Keratinocyte (primary cell): Measurements from ENCODE around the gene VAMP5. TPM values are rescaled to one million over a fixed set of nuclear protein-coding genes. Genes with fewer than 3 reads are reported as not detected.
A peak's percentile ranks its signal among the peaks of the same experiment; 100 is the strongest.
"Not testable (repeated sequence)": the region's sequence is repeated elsewhere in the genome, so short reads cannot be mapped to it uniquely, and the experiment has no call there.

Experiments
- DNase-seq: peaks from one replicate; pipeline ENCODE4 v3.0.0-alpha.2; 2011; ENCODE audit warnings: low read depth, missing footprints, low spot score
- FAIRE-seq: peaks from 2 replicates; lab custom pipeline; 2011; peaks lifted over from hg19 to GRCh38; lab: Jason Lieb, UNC
- H2AFZ ChIP-seq: 2 replicates; pipeline ENCODE4 v1.6.0; 2012; ENCODE audit warnings: low read length, control low read depth, inconsistent platforms; ENCODE audit not compliant: control insufficient read depth
- H3K27ac ChIP-seq: 2 replicates; pipeline ENCODE4 v1.5.1; 2011; ENCODE audit warnings: low read length; ENCODE audit not compliant: control insufficient read depth, insufficient read depth
- H3K27me3 ChIP-seq: 3 replicates; pipeline ENCODE4 v1.6.0; 2011; ENCODE audit warnings: low read length; ENCODE audit not compliant: control insufficient read depth, insufficient read depth; ENCODE audit errors: extremely low read depth
- H3K36me3 ChIP-seq, 2 experiments: 2 replicates in 1 of 2; 3 replicates in 1 of 2; pipeline ENCODE4 v1.5.1; 2011; ENCODE audit warnings: low read length in 2 of 2, mild to moderate bottlenecking in 1 of 2; ENCODE audit not compliant: control insufficient read depth in 2 of 2, insufficient read depth in 2 of 2; ENCODE audit errors: extremely low read depth in 1 of 2
- H3K4me1 ChIP-seq: 3 replicates; pipeline ENCODE4 v1.5.1; 2011; ENCODE audit warnings: low read length; ENCODE audit not compliant: control insufficient read depth, insufficient read depth; ENCODE audit errors: extremely low read depth
- H3K4me2 ChIP-seq: 3 replicates; pipeline ENCODE4 v1.6.0; 2011; ENCODE audit warnings: low read depth, low read length; ENCODE audit not compliant: control insufficient read depth, insufficient read depth; ENCODE audit errors: extremely low read depth
- H3K4me3 ChIP-seq, 3 experiments: fragments of 200-600 bp in 1 of 3; sonication (generic) in 1 of 3; 2 replicates in 2 of 3; 3 replicates in 1 of 3; pipeline ENCODE4 v1.5.1; 2011 to 2016; ENCODE audit warnings: low read length in 3 of 3, mild to moderate bottlenecking in 3 of 3, control low read depth in 2 of 3, inconsistent platforms in 1 of 3, low read depth in 1 of 3, mixed read lengths in 1 of 3, mixed run types in 1 of 3, moderate library complexity in 1 of 3; ENCODE audit not compliant: control insufficient read depth in 2 of 3, insufficient read depth in 2 of 3; ENCODE audit errors: extremely low read depth in 1 of 3
- H3K79me2 ChIP-seq: 2 replicates; pipeline ENCODE4 v1.6.0; 2012; ENCODE audit warnings: low read length; ENCODE audit not compliant: control insufficient read depth, insufficient read depth
- H3K9ac ChIP-seq: 3 replicates; pipeline ENCODE4 v1.6.0; 2011; ENCODE audit warnings: low read length; ENCODE audit not compliant: control insufficient read depth, insufficient read depth; ENCODE audit errors: extremely low read depth
- H3K9me1 ChIP-seq: 3 replicates; pipeline ENCODE4 v1.6.0; 2011; ENCODE audit warnings: low read length; ENCODE audit not compliant: control insufficient read depth, insufficient read depth; ENCODE audit errors: extremely low read depth
- H3K9me3 ChIP-seq: 2 replicates; pipeline ENCODE4 v1.5.1; 2012; ENCODE audit warnings: low read depth, low read length; ENCODE audit not compliant: control insufficient read depth
- H4K20me1 ChIP-seq: 3 replicates; pipeline ENCODE4 v1.6.0; 2011; ENCODE audit warnings: low read length; ENCODE audit not compliant: control insufficient read depth, insufficient read depth; ENCODE audit errors: extremely low read depth
- CTCF ChIP-seq, 3 experiments: IDR thresholded peaks in 1 of 3; conservative IDR thresholded peaks in 1 of 3; optimal IDR thresholded peaks in 1 of 3; 2 replicates in 2 of 3; 3 replicates in 1 of 3; pipeline versions ENCODE3 to v1.5.1; 2011; ENCODE audit warnings: low read length in 3 of 3, mild to moderate bottlenecking in 3 of 3, moderate library complexity in 2 of 3, control low read depth in 1 of 3, inconsistent platforms in 1 of 3; ENCODE audit not compliant: insufficient read depth in 2 of 3; ENCODE audit errors: extremely low read depth in 1 of 3
- EZH2 ChIP-seq: IDR thresholded peaks from one replicate; pipeline ENCODE4 v1.6.1; 2012; ENCODE audit warnings: inconsistent platforms, mild to moderate bottlenecking, low read length, moderate library complexity
- dilution Hi-C: fragments of 300-500 bp; cut with MboI; formaldehyde crosslinking; loops from one replicate; pipeline ENCODE4 v1.7.0; 2020; ENCODE audit warnings: low sequenced_read_pairs; ENCODE audit not compliant: extremely low pct_ligation_motif_present
- polyA plus RNA-seq, 5 experiments: library from polyadenylated mRNA; depleted of rRNA in 3 of 5; stranded (reverse) in 3 of 5; stranded (forward) in 1 of 5; unstranded in 1 of 5; fragments of >200 nt; gene quantifications; 1 replicate in 1 of 5; 2 replicates in 3 of 5; 3 replicates in 1 of 5; pipeline versions ENCODE4 v1.2.1 to v1.2.3, GENCODE V29; 2011 to 2012; ENCODE audit warnings: missing spikeins in 2 of 5, low read depth in 1 of 5, low replicate concordance in 1 of 5

Gene VAMP5
- polyA plus RNA-seq, 1 donor (not counting 4 experiments of a cell fraction or from before 2014, with no cell fraction given): 11.0 TPM

DNA sequence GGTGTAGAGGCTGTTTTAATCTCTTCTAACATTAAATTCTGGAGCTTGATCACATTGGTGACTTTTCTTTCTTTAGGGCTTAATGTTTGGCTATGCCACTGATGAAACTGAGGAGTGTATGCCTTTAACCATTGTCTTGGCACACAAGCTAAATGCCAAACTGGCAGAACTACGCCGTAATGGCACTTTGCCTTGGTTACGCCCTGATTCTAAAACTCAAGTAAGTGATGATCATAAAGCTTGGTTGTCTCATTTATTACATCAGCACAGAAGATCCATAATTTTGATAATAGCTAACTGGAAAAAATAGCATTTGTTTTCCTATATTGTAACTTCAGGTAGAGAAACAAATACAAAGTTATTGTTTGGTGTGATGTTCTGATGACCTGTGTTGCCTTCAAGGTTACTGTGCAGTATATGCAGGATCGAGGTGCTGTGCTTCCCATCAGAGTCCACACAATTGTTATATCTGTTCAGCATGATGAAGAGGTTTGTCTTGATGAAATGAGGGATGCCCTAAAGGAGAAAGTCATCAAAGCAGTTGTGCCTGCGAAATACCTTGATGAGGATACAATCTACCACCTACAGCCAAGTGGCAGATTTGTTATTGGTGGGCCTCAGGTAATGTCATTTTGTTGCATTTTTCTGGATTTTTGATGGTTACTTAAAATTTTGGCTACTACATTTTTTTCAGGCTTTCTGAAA lies 42.3 kb upstream of the VAMP5 start:
- no peaks in the 10 kb centered on the region for H3K27me3 ChIP-seq
- H2AFZ ChIP-seq: no peak overlapping the region
- dilution Hi-C loops: no loop called here
- no peak for DNase-seq
- peak overlapping the region; percentile 22 for H3K27ac ChIP-seq
- H3K4me3 ChIP-seq: peak overlapping the region; percentile 75 to 97 (median 86)
- peaks cover 2% of the 10 kb centered on the region for H3K9me1 ChIP-seq
- H3K9ac ChIP-seq: peak overlapping the region; percentile 100
- peaks cover 13 to 51% of the 10 kb centered on the region in 2 experiments for H3K36me3 ChIP-seq
- H3K4me2 ChIP-seq: peak overlapping the region; percentile 92
- no peak for FAIRE-seq
- no peaks in the 10 kb centered on the region for H3K9me3 ChIP-seq
- no peak for TF ChIP-seq CTCF (optimal IDR thresholded peaks at IDR 0.05 in 1 of 3, IDR thresholded peaks at IDR 0.05 in 1 of 3, conservative IDR thresholded peaks at IDR 0.05 in 1 of 3; ENCODE audit: extremely low read depth in 1 of 3, insufficient read depth in 2 of 3, low read length in 3 of 3)
- H4K20me1 ChIP-seq: peaks cover 46% of the 10 kb centered on the region
- peaks cover 57% of the 10 kb centered on the region for H3K4me1 ChIP-seq
- H3K79me2 ChIP-seq: peaks cover 55% of the 10 kb centered on the region

GRCh38 chr2:85542777-85543176 lies 41.5 kb upstream of the VAMP5 start:
- no peak for TF ChIP-seq CTCF (optimal IDR thresholded peaks at IDR 0.05 in 1 of 3, IDR thresholded peaks at IDR 0.05 in 1 of 3, conservative IDR thresholded peaks at IDR 0.05 in 1 of 3; ENCODE audit: extremely low read depth in 1 of 3, insufficient read depth in 2 of 3, low read length in 3 of 3)
- no peak for TF ChIP-seq EZH2
- peaks cover 48% of the 10 kb centered on the region for H3K79me2 ChIP-seq
- H3K4me2 ChIP-seq: peak overlapping the region; percentile 92
- DNase-seq (no peak), FAIRE-seq (no peak)
- H4K20me1 ChIP-seq: peaks cover 47% of the 10 kb centered on the region
- H3K27me3 ChIP-seq: no peaks in the 10 kb centered on the region
- peaks cover 49% of the 10 kb centered on the region for H3K4me1 ChIP-seq
- peaks cover 2% of the 10 kb centered on the region for H3K9me1 ChIP-seq
- H3K4me3 ChIP-seq: no peak overlapping the region
- dilution Hi-C loops: no loop called here
- H3K36me3 ChIP-seq: peaks cover 13 to 51% of the 10 kb centered on the region in 2 experiments
- no peak overlapping the region for H3K27ac ChIP-seq
- no peak overlapping the region for H2AFZ ChIP-seq
- no peak overlapping the region for H3K9ac ChIP-seq
- H3K9me3 ChIP-seq: no peaks in the 10 kb centered on the region

DNA sequence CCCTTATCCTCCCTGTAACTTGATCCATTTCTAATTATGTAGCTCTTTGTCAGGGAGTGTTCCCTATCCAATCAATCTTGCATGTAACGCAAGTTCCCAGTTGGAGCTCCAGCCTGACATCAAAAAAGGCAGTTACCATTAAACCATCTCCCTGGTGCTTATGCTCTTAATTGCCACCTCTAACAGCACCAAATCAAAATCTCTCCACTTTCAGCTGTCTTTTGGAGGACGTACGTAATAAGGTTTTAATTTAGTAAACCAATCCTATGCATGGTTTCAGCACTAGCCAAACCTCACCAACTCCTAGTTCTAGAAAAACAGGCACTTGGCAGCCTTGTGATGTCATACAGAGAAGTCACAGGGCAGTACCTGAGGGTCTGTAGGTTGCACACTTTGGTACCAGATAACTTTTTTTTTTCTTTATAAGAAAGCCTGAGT lies 40.0 kb upstream of the VAMP5 start:
- H3K4me3 ChIP-seq, H2AFZ ChIP-seq, H3K4me2 ChIP-seq, dilution Hi-C loops, H3K9ac ChIP-seq, FAIRE-seq, H3K9me3 ChIP-seq, H3K27ac ChIP-seq, H3K9me1 ChIP-seq, H3K27me3 ChIP-seq, DNase-seq: not testable (repeated sequence)
- peaks cover 49% of the 10 kb centered on the region for H3K4me1 ChIP-seq
- peaks cover 14 to 51% of the 10 kb centered on the region in 2 experiments for H3K36me3 ChIP-seq
- peaks cover 38% of the 10 kb centered on the region for H3K79me2 ChIP-seq
- H4K20me1 ChIP-seq: peaks cover 47% of the 10 kb centered on the region
